Mammary epithelial cell (primary cell): ENCODE data around the gene IL17B.

Source experiments
- EZH2 ChIP-seq: IDR thresholded peaks from 2 replicates; pipeline ENCODE4 v1.6.1; 2012; ENCODE audit warnings: low read length, inconsistent platforms, borderline replicate concordance
- TF ChIP-seq, protein P1 (sequence below), 2 donors: IDR thresholded peaks in 1 of 2; conservative IDR thresholded peaks in 1 of 2; 2 replicates each; pipeline ENCODE4 v1.5.1; 2011 to 2012; ENCODE audit warnings: inconsistent platforms in 2 of 2, low read length in 2 of 2, mild to moderate bottlenecking in 2 of 2, control low read depth in 1 of 2, low read depth in 1 of 2; ENCODE audit not compliant: insufficient read depth in 1 of 2; ENCODE audit errors: extremely low read depth in 1 of 2

DNA sequence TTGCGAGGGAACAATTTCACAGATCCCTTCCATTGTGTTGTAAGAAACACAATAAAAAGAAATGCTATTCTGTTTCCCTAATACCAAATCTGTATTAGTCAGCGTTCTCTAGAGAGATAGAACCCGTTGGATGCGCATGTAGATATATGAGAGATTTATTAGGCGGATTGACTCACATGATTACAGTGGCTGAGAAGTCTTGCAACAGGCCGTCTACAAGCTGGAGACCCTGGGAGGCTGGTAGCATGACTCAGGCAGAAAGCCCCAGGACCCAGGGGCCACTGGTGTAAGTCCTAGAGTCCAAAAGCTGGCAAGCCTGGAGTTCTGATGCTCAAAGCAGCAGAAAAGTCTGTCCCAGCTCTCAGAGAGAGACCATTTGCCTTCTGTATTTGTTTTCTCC lies 18.4 kb upstream of the IL17B start:
- TF ChIP-seq, protein P1, sequence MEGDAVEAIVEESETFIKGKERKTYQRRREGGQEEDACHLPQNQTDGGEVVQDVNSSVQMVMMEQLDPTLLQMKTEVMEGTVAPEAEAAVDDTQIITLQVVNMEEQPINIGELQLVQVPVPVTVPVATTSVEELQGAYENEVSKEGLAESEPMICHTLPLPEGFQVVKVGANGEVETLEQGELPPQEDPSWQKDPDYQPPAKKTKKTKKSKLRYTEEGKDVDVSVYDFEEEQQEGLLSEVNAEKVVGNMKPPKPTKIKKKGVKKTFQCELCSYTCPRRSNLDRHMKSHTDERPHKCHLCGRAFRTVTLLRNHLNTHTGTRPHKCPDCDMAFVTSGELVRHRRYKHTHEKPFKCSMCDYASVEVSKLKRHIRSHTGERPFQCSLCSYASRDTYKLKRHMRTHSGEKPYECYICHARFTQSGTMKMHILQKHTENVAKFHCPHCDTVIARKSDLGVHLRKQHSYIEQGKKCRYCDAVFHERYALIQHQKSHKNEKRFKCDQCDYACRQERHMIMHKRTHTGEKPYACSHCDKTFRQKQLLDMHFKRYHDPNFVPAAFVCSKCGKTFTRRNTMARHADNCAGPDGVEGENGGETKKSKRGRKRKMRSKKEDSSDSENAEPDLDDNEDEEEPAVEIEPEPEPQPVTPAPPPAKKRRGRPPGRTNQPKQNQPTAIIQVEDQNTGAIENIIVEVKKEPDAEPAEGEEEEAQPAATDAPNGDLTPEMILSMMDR (conservative IDR thresholded peaks at IDR 0.05 in 1 of 2, IDR thresholded peaks at IDR 0.05 in 1 of 2; ENCODE audit: extremely low read depth in 1 of 2, insufficient read depth in 1 of 2, low read depth in 1 of 2, low read length in 2 of 2), result no peak
- no peak for TF ChIP-seq EZH2
